ENCODE data around the gene MPND. TPM values are rescaled to one million over a fixed set of nuclear protein-coding genes. Genes with fewer than 3 reads are reported as not detected.

Gene MPND
- total and polyA plus RNA-seq, 8 donors = 2.2 to 25.0 (median 21.2) TPM

DNA sequence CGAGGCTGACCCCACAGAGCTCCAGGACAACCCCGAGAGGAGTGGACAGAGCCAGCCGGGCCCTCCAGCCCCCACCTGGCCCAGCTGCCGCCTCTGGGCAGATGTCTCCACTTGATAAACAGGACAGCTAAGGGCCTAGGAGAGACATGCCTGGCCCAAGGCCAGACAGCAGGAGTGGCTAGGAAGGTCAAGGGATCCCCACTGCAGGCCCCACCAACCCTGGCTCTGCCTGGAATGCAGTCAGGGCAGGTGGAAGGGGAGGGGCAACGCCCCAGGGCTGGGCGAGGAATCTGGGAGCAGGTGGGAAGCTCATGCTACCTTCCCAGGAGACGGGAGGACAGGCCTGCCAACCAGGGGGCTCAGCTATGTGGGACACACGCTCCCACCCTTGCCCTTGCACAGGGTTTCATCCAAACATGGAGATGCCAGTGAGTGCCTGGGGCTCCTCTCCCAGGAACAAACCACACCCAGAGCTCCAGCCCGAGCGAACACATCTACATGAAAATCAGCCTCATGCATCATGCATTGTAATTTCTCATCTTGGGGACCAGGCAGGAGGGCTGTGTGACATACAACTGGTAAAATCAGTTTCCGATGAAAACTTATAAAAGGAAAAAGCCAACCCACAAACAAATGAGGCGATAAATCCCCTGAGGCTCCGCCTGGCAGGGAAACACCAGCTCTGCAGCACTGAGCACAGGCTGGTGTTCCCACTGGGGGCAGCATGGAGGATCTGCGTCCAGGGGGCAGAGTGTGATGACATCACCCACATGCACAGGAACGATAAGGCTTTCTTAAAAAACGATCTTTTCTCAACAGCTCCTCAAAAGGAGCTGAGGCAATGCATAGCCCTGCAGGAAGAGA is 32.0 kb downstream of the MPND start:
- H3K36me3 ChIP-seq = peaks cover 0 to 8% (median 0%) of the 10 kb centered on the region in 4 donors
- TF ChIP-seq EP300 (IDR thresholded peaks at IDR 0.05) (no peak), CTCF (IDR thresholded peaks at IDR 0.05) (peak in 1 of 7 experiments; percentile 10)
- WGBS, 5 donors = 24 to 28% (median 28%) methylated on average over 11 to 16 of the region's 16 CpGs
- intact Hi-C loops (cut with DNase I; ENCODE audit: low total_unique reads) = no loop called here
- H3K4me1 ChIP-seq = peaks cover 75 to 100% (median 100%) of the 10 kb centered on the region in 4 donors
- no peaks in the 10 kb centered on the region for H3K9me3 ChIP-seq
- peak; percentile 71 to 92 for DNase-seq
- peak overlapping the region; percentile 68 to 89 (median 87) for H3K27ac ChIP-seq
- no peaks in the 10 kb centered on the region for H3K27me3 ChIP-seq
- peak overlapping the region in 1 of 4 donors; percentile 1 for H3K4me3 ChIP-seq

DNA sequence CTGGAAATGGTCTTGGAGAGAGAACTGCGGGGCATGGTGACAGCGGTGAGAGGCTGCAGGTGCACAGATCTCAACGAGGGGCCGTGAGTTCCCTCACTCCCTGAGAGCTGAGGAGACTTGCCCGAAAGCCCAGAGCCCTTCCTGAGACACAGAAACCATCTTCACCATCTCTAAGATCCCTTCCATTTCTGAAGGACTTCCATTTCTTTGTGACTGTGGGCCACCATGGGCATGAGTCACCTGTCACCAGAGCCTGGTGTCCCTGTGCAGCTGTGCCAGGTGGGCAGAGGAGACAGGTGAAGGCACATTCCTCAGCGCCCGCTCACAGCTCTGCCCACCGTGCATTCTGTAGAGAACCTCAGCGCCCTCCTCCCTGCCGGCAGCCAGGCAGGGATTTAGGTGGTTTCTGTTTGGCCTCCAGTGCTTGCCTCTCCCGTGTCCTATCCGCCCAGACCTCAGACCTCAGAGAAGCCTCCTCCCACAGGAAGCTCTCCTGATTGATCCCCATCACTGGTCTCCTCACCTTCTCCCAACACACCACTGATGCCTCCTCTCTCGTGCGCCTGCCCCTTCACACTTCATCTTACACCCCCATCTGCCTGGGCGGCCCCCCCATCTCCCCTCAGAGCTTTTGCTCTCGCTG is 32.8 kb downstream of the MPND start:
- Histone ChIP-seq H3K27me3 (no peaks in the 10 kb centered on the region), H3K36me3 (peaks cover 0 to 8% (median 0%) of the 10 kb centered on the region in 4 donors), H3K9me3 (no peaks in the 10 kb centered on the region), H3K4me1 (peaks cover 78 to 100% (median 96%) of the 10 kb centered on the region in 4 donors), H3K27ac (peak overlapping the region in 4 of 5 donors; percentile 87 to 89 (median 88)), H3K4me3 (no peak overlapping the region)
- peak in 1 of 2 donors; percentile 35 for DNase-seq
- TF ChIP-seq CTCF (IDR thresholded peaks at IDR 0.05) = no peak
- TF ChIP-seq EP300 (IDR thresholded peaks at IDR 0.05) = no peak
- no peak for TF ChIP-seq POLR2A (IDR thresholded peaks at IDR 0.05)
- intact Hi-C loops (cut with DNase I; ENCODE audit: low total_unique reads) = no loop called here
- 65 to 77% (median 70%) methylated on average over 16 of the region's 16 CpGs for WGBS, 5 donors

- Histone ChIP-seq H3K9me3 (no peaks in the 10 kb centered on the region), H3K27me3 (no peaks in the 10 kb centered on the region), H3K36me3 (peaks cover 0 to 8% (median 0%) of the 10 kb centered on the region in 4 donors), H3K27ac (peak overlapping the region in 4 of 5 donors; percentile 87 to 89 (median 88)), H3K4me3 (no peak overlapping the region), H3K4me1 (peaks cover 78 to 97% (median 92%) of the 10 kb centered on the region in 4 donors)
- peak in 1 of 2 donors; percentile 9 for DNase-seq
- intact Hi-C loops (cut with DNase I; ENCODE audit: low total_unique reads) = no loop called here
- WGBS, 5 donors = 63 to 83% (median 81%) methylated on average over 7 to 10 of the region's 10 CpGs
- TF ChIP-seq EP300 (IDR thresholded peaks at IDR 0.05) = no peak
- TF ChIP-seq CTCF (IDR thresholded peaks at IDR 0.05) = no peak
- TF ChIP-seq POLR2A (IDR thresholded peaks at IDR 0.05) = no peak
- TF ChIP-seq POLR2AphosphoS5 (IDR thresholded peaks at IDR 0.05) = no peak
These were observed 33.3 kb downstream of the MPND start for GRCh38 chr19:4376671-4376990.

- Histone ChIP-seq H3K36me3 (peaks cover 0 to 8% (median 0%) of the 10 kb centered on the region in 4 donors), H3K4me3 (no peak overlapping the region), H3K4me1 (peaks cover 78 to 91% (median 86%) of the 10 kb centered on the region in 4 donors), H3K27me3 (no peaks in the 10 kb centered on the region), H3K27ac (peak overlapping the region; percentile 41 to 89 (median 87)), H3K9me3 (no peaks in the 10 kb centered on the region)
- intact Hi-C loops (cut with DNase I; ENCODE audit: low total_unique reads) = no loop called here
- TF ChIP-seq POLR2AphosphoS5 (IDR thresholded peaks at IDR 0.05) (peak in 1 of 3 donors; percentile 25), EP300 (IDR thresholded peaks at IDR 0.05) (no peak)
- peak; percentile 27 to 72 for DNase-seq
- WGBS, 5 donors = 46 to 65% (median 56%) methylated on average over 10 to 23 of the region's 23 CpGs
These were observed 33.8 kb downstream of the MPND start for GRCh38 chr19:4376991-4377781.

Data from stomach (tissue), 9 donors.